ENCODE data around the gene NCKAP1. TPM values are rescaled to one million over a fixed set of nuclear protein-coding genes. Genes with fewer than 3 reads are reported as not detected.

NCKAP1 gene
- total RNA-seq, 1 donor from 2014 or later: 180 TPM

- no peak for TF ChIP-seq CTCF (IDR thresholded peaks at IDR 0.05; ENCODE audit: insufficient read depth, low read length, severe bottlenecking)
- FAIRE-seq (no peak), DNase-seq (ENCODE audit: low read depth) (no peak)
- no peaks in the 10 kb centered on the region for H3K36me3 ChIP-seq (ENCODE audit: control insufficient read depth, insufficient read depth, low read length)
- H3K27me3 ChIP-seq (ENCODE audit: control insufficient read depth, insufficient read depth, low read length): no peaks in the 10 kb centered on the region
- no peak overlapping the region for H3K4me3 ChIP-seq (ENCODE audit: low read depth, low read length)
Measured at GRCh38 chr2:183034806-183035205, 3.5 kb downstream of the NCKAP1 start.

- Histone ChIP-seq H3K36me3 (ENCODE audit: control insufficient read depth, insufficient read depth, low read length) (no peaks in the 10 kb centered on the region), H3K27me3 (ENCODE audit: control insufficient read depth, insufficient read depth, low read length) (no peaks in the 10 kb centered on the region), H3K4me3 (ENCODE audit: low read depth, low read length) (no peak overlapping the region)
- FAIRE-seq: no peak
- TF ChIP-seq CTCF (IDR thresholded peaks at IDR 0.05; ENCODE audit: insufficient read depth, low read length, severe bottlenecking): no peak
- no peak for DNase-seq (ENCODE audit: low read depth)
Measured at GRCh38 chr2:183033951-183034350, 4.3 kb downstream of the NCKAP1 start.

GRCh38 chr2:183031911-183032794 lies 6.1 kb downstream of the NCKAP1 start:
- Histone ChIP-seq H3K36me3 (ENCODE audit: control insufficient read depth, insufficient read depth, low read length) (no peaks in the 10 kb centered on the region), H3K4me3 (ENCODE audit: low read depth, low read length) (no peak overlapping the region), H3K27me3 (ENCODE audit: control insufficient read depth, insufficient read depth, low read length) (no peaks in the 10 kb centered on the region)
- peak; percentile 70 for DNase-seq (ENCODE audit: low read depth)
- no peak for FAIRE-seq
- TF ChIP-seq CTCF (IDR thresholded peaks at IDR 0.05; ENCODE audit: insufficient read depth, low read length, severe bottlenecking): no peak

GRCh38 chr2:183029219-183029618 lies 9.0 kb downstream of the NCKAP1 start:
- Histone ChIP-seq H3K36me3 (ENCODE audit: control insufficient read depth, insufficient read depth, low read length) (no peaks in the 10 kb centered on the region), H3K27me3 (ENCODE audit: control insufficient read depth, insufficient read depth, low read length) (no peaks in the 10 kb centered on the region), H3K4me3 (ENCODE audit: low read depth, low read length) (no peak overlapping the region)
- no peak for TF ChIP-seq CTCF (IDR thresholded peaks at IDR 0.05; ENCODE audit: insufficient read depth, low read length, severe bottlenecking)
- no peak for DNase-seq (ENCODE audit: low read depth)
- FAIRE-seq: no peak

- no peak for TF ChIP-seq CTCF (IDR thresholded peaks at IDR 0.05; ENCODE audit: insufficient read depth, low read length, severe bottlenecking)
- Histone ChIP-seq H3K27me3 (ENCODE audit: control insufficient read depth, insufficient read depth, low read length) (no peaks in the 10 kb centered on the region), H3K4me3 (ENCODE audit: low read depth, low read length) (no peak overlapping the region), H3K36me3 (ENCODE audit: control insufficient read depth, insufficient read depth, low read length) (peaks cover 3% of the 10 kb centered on the region)
- FAIRE-seq (no peak), DNase-seq (ENCODE audit: low read depth) (no peak)
Measured at GRCh38 chr2:183028108-183028507, 10.1 kb downstream of the NCKAP1 start.
